HG03521 (cell line): Measurements from ENCODE around the gene PFKP.

Experiments used
- ATAC-seq: cut with Tn5 transposase; IDR thresholded peaks from one replicate; pipeline ENCODE4 v1.9.1; 2021; ENCODE audit warnings: mild to moderate bottlenecking, moderate library complexity; ENCODE audit not compliant: unreplicated experiment

The PFKP gene

GRCh38 chr10:3068968-3069737, 1.8 kb downstream of the PFKP start:
- ATAC-seq = peak; percentile 26

- ATAC-seq = no peak
These were observed 2.5 kb downstream of the PFKP start for GRCh38 chr10:3069876-3070275.

- ATAC-seq = no peak
These were observed 4.3 kb downstream of the PFKP start for GRCh38 chr10:3071405-3072198.

- no peak for ATAC-seq
These were observed 5.5 kb downstream of the PFKP start for GRCh38 chr10:3072641-3073360.

- ATAC-seq = no peak
These were observed 6.9 kb downstream of the PFKP start for GRCh38 chr10:3074145-3074665.

- ATAC-seq = no peak
These were observed 7.7 kb downstream of the PFKP start for GRCh38 chr10:3074985-3075600.

- ATAC-seq = no peak
These were observed 8.8 kb downstream of the PFKP start for GRCh38 chr10:3076138-3076537.

GRCh38 chr10:3077509-3077908, 10.2 kb downstream of the PFKP start:
- no peak for ATAC-seq

GRCh38 chr10:3077940-3078630, 10.7 kb downstream of the PFKP start:
- ATAC-seq = no peak

- ATAC-seq = no peak
These were observed 14.1 kb downstream of the PFKP start for GRCh38 chr10:3081383-3081981.

- ATAC-seq = no peak
These were observed 14.9 kb downstream of the PFKP start for GRCh38 chr10:3082290-3082689.

- ATAC-seq = no peak
These were observed 18.6 kb downstream of the PFKP start for GRCh38 chr10:3085785-3086567.

GRCh38 chr10:3090388-3090787, 23.0 kb downstream of the PFKP start:
- no peak for ATAC-seq

- ATAC-seq = peak; percentile 38
These were observed 23.8 kb downstream of the PFKP start for GRCh38 chr10:3090914-3091787.

- ATAC-seq = no peak
These were observed 24.6 kb downstream of the PFKP start for GRCh38 chr10:3091921-3092320.

- no peak for ATAC-seq
These were observed 26.6 kb downstream of the PFKP start for GRCh38 chr10:3093996-3094395.

GRCh38 chr10:3094609-3095036, 27.3 kb downstream of the PFKP start:
- ATAC-seq = no peak
